ENCODE measurements around the gene LRRC47. TPM values are rescaled to one million over a fixed set of nuclear protein-coding genes. Genes with fewer than 3 reads are reported as not detected.

LRRC47 gene
- total RNA-seq, 2 experiments from 2014 or later = 22.0 to 23.9 TPM

GRCh38 chr1:3729594-3730542, 66.4 kb downstream of the LRRC47 start:
- Mint-ChIP-seq H3K27me3 (ENCODE audit: low read depth) (peaks cover 2% of the 10 kb centered on the region), H3K27ac (no peak overlapping the region), H3K36me3 (ENCODE audit: low read depth) (no peaks in the 10 kb centered on the region), H3K4me3 (no peak overlapping the region), H3K4me1 (ENCODE audit: low read depth) (no peaks in the 10 kb centered on the region), H3K9me3 (no peaks in the 10 kb centered on the region)
- CTCF ChIA-PET = no interaction called here
- intact Hi-C loops (cut with micrococcal nuclease) = no loop called here
- DNase-seq = no peak

Other genes with a start within 250 kb of the LRRC47 start
- gene MEGF6, start 185.0 kb downstream of the LRRC47 start, total RNA-seq = 1 to 10 TPM; 5.8 to 5.9 TPM
- gene TPRG1L, start 171.5 kb downstream of the LRRC47 start, total RNA-seq = 1 to 10 TPM; 6.8 TPM
- 10 to 100 TPM; 32.4 to 35.4 TPM for gene WRAP73, start 146.4 kb downstream of the LRRC47 start, total RNA-seq
- gene TP73, start 144.0 kb downstream of the LRRC47 start, total RNA-seq = under 1 TPM; 0.20 to 0.43 TPM
- not detected for gene CCDC27, start 44.0 kb downstream of the LRRC47 start, total RNA-seq
- gene SMIM1, start 23.7 kb downstream of the LRRC47 start, total RNA-seq = 1 to 10 TPM in 1 of 2 experiments, under 1 TPM in 1; 0.83 to 2.0 TPM
- 10 to 100 TPM; 25.4 to 27.3 TPM for gene CEP104, start 60.7 kb upstream of the LRRC47 start, total RNA-seq
- 1 to 10 TPM; 6.3 to 6.5 TPM for gene DFFB, start 61.0 kb upstream of the LRRC47 start, total RNA-seq
- 10 to 100 TPM; 29.5 to 30.6 TPM for gene C1orf174, start 103.8 kb upstream of the LRRC47 start, total RNA-seq